GM18520 (cell line): ENCODE data around the gene COL23A1.
"Not testable (repeated sequence)": the region's sequence is repeated elsewhere in the genome, so short reads cannot be mapped to it uniquely, and the experiment has no call there.

Experiments
- ATAC-seq: cut with Tn5 transposase; IDR thresholded peaks from one replicate; pipeline ENCODE4 v1.9.1; 2021; ENCODE audit not compliant: unreplicated experiment

Gene COL23A1

GRCh38 chr5:178257650-178258049, 332.5 kb downstream of the COL23A1 start:
- ATAC-seq: no peak

- no peak for ATAC-seq
Measured at GRCh38 chr5:178256746-178257145, 333.4 kb downstream of the COL23A1 start.

GRCh38 chr5:178253632-178254031, 336.6 kb downstream of the COL23A1 start:
- ATAC-seq: not testable (repeated sequence)

GRCh38 chr5:178252258-178252657, 337.9 kb downstream of the COL23A1 start:
- no peak for ATAC-seq

- no peak for ATAC-seq
Measured at GRCh38 chr5:178250263-178250662, 339.9 kb downstream of the COL23A1 start.

GRCh38 chr5:178249191-178249989, 340.8 kb downstream of the COL23A1 start:
- ATAC-seq: no peak

GRCh38 chr5:178248750-178249149, 341.4 kb downstream of the COL23A1 start:
- ATAC-seq: no peak

GRCh38 chr5:178247481-178248456, 342.4 kb downstream of the COL23A1 start:
- no peak for ATAC-seq

- ATAC-seq: no peak
Measured at GRCh38 chr5:178246624-178247279, 343.4 kb downstream of the COL23A1 start.

GRCh38 chr5:178245389-178245788, 344.8 kb downstream of the COL23A1 start:
- no peak for ATAC-seq

- ATAC-seq: no peak
Measured at GRCh38 chr5:178244576-178244975, 345.6 kb downstream of the COL23A1 start.

GRCh38 chr5:178242416-178242815, 347.8 kb downstream of the COL23A1 start:
- ATAC-seq: no peak

GRCh38 chr5:178241688-178242231, 348.4 kb downstream of the COL23A1 start:
- no peak for ATAC-seq

- no peak for ATAC-seq
Measured at GRCh38 chr5:178241231-178241663, 348.9 kb downstream of the COL23A1 start.

GRCh38 chr5:178240766-178241165, 349.4 kb downstream of the COL23A1 start:
- ATAC-seq: no peak

GRCh38 chr5:178240341-178240741, 349.9 kb downstream of the COL23A1 start:
- no peak for ATAC-seq

GRCh38 chr5:178239626-178240301, 350.4 kb downstream of the COL23A1 start:
- not testable (repeated sequence) for ATAC-seq

GRCh38 chr5:178238711-178239592, 351.2 kb downstream of the COL23A1 start:
- no peak for ATAC-seq

- no peak for ATAC-seq
Measured at GRCh38 chr5:178238313-178238635, 351.9 kb downstream of the COL23A1 start.
